ENCODE measurements around the gene CTIF. TPM values are rescaled to one million over a fixed set of nuclear protein-coding genes. Genes with fewer than 3 reads are reported as not detected.

The CTIF gene
- total RNA-seq, 1 donor = 86.4 TPM

DNA sequence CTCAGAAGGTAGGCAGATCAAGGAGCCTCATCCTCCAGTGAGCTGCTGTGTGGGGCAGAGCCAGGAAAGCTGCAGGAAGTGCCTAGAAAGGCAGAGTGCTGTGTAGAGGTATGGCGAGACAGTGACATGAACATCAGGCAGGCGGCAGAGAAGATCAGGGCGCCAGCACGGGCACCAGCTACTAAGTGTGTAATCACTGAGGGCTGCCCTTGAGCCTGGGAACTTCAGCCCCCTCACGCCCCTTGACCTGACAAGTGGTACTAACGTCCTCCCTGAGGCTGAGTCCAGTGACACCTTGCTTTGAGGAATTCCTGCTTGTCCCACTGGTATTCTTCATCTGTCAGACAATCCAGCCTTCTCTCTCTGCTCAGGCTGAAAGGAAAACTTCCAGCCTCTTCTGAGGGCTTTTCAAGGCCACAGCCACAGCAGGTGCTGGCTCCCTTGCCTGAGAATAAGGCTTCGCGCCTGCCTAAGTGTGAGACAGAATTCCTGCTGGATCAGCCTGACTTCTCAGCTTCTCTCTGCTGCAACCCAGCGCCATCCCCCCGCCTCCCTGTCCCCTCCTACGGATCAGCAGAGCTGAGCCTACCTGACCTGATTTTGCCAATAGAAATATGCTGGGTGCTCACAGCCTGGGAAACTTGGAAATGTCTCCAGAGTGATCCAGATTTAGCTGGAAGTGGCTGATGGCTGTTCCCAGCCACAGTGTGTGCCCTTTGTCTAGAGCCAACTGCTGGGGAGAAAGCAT is 263.9 kb downstream of the CTIF start:
- DNase-seq (ENCODE audit: low read depth) = no peak
- H3K4me3 ChIP-seq (ENCODE audit: low read depth, low read length) = no peak overlapping the region
- no peak for TF ChIP-seq CTCF (IDR thresholded peaks at IDR 0.05; ENCODE audit: insufficient read depth, low read depth, low read length)

DNA sequence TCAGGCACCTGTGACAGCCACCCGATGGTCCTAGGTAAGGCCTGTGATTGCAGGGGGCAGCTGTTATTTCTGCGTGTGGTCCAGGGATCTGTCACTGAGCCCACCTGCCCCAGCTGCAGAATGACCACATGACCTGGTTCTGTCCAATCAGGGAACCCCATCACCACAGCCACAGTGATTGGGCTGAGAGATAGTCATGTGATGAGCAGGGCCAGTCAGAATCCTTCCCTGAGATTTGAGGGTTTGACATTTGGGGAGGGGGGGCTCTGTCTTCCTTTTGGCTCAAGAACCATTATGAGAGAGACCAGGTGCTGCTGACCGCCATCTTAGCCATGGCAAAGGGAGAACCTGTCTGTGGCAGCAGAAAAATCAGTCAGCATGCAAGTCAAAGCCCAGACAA is 264.7 kb downstream of the CTIF start:
- no peak overlapping the region for H3K4me3 ChIP-seq (ENCODE audit: low read depth, low read length)
- no peak for DNase-seq (ENCODE audit: low read depth)
- TF ChIP-seq CTCF (IDR thresholded peaks at IDR 0.05; ENCODE audit: insufficient read depth, low read depth, low read length) = no peak

GRCh38 chr18:48803951-48804855 is 265.4 kb downstream of the CTIF start:
- no peak for DNase-seq (ENCODE audit: low read depth)
- no peak for TF ChIP-seq CTCF (IDR thresholded peaks at IDR 0.05; ENCODE audit: insufficient read depth, low read depth, low read length)
- H3K4me3 ChIP-seq (ENCODE audit: low read depth, low read length) = no peak overlapping the region

- no peak for TF ChIP-seq CTCF (IDR thresholded peaks at IDR 0.05; ENCODE audit: insufficient read depth, low read depth, low read length)
- DNase-seq (ENCODE audit: low read depth) = no peak
- H3K4me3 ChIP-seq (ENCODE audit: low read depth, low read length) = no peak overlapping the region
Measured at GRCh38 chr18:48804856-48805610, 266.2 kb downstream of the CTIF start.

- no peak for TF ChIP-seq CTCF (IDR thresholded peaks at IDR 0.05; ENCODE audit: insufficient read depth, low read depth, low read length)
- no peak overlapping the region for H3K4me3 ChIP-seq (ENCODE audit: low read depth, low read length)
- DNase-seq (ENCODE audit: low read depth) = no peak
Measured at GRCh38 chr18:48805826-48806535, 267.1 kb downstream of the CTIF start.

Data from fibroblast of villous mesenchyme (primary cell).